C4-2B (cell line): ENCODE measurements around the gene PRSS3.

ENCODE experiments used
- CTCF ChIP-seq: fragments of 450-650 bp; conservative IDR thresholded peaks from 2 replicates; pipeline ENCODE4 v1.5.1; 2017; ENCODE audit warnings: mild to moderate bottlenecking
- ZFX ChIP-seq: fragments of 450-650 bp; IDR thresholded peaks from 2 replicates; pipeline ENCODE4 v1.6.1; 2017

DNA sequence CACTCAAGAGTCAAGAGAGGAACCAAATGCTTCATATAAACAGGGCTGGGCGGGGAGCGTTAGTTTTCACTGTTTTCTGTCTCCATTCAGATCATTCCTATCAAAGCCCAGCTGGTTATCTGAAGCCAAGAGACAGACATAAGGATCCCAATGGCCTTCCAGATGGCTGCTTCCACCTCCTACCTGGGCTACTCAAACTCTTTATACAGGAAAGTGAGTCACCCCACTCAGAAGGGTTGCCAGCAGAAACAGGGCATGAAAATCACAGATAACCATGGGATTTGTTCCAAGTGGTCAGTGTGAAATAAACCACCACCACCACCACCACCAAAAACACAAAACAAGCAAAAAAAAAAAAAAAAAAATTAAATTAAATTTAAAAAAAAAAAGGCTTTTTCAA lies 5.5 kb downstream of the PRSS3 start:
- no peak for TF ChIP-seq CTCF
- no peak for TF ChIP-seq ZFX
